Measurements from ENCODE around the gene KATNA1. TPM values are rescaled to one million over a fixed set of nuclear protein-coding genes. Genes with fewer than 3 reads are reported as not detected.
"Not testable (repeated sequence)": the region's sequence is repeated elsewhere in the genome, so short reads cannot be mapped to it uniquely, and the experiment has no call there.

Gene KATNA1
- polyA plus RNA-seq, 1 experiment, result 15.6 TPM

DNA sequence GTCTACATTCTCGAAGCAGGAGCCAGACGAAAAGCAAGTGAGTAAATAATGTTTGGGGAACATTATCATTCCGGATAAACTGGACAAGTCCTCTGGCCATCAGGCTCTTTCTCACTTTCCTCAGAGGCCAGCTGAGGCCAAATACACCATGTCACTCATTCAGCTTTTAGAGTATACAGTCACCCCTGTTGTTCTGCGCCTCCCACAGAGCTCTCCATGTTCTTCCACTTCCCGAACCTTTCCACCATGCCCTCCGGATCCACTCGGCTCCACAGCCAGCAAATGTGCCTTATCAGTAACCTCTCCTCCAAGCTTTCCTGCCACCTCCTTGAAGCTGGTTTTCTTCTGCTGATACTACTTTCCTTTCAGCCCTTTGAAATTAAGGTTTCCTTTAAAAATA lies 37.7 kb upstream of the KATNA1 start:
- POLR2A ChIA-PET, result no interaction called here
- no peak overlapping the region for H3K4me3 ChIP-seq (ENCODE audit: low read depth, low read length)

DNA sequence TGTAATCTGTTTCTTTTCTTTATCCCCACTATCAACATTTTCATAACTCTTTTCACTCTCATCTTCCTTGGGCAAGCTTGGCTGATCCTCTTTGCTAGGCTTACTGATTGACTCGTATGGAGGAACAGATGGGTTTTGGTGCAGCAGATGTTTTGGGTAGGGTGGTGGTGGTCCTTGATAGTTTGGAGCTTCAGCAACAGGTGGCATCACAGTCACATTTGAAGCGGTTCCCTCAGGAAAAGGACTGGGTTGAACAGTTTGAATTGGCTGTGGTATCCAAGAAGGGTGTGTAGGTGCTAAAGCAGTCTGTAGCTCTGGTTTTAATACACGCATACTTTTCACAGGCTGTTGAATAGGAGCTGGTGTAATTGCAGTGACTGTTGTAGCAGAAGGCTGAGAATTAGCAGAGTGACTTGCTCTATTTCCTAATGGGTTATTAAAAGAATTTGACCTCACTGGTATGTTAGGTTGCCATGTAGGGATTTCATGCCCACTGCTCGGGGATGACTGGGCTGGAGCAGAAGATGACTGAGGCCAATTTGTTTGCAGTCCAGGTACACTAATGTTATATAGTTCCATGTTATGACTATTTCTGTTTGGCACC lies 34.8 kb upstream of the KATNA1 start:
- Histone ChIP-seq H3K27me3 (ENCODE audit: control insufficient read depth, insufficient read depth, low read length) (no peaks in the 10 kb centered on the region), H3K36me3 (ENCODE audit: control insufficient read depth, insufficient read depth, low read length) (peaks cover 4% of the 10 kb centered on the region; the same call in 1 of the 2 replicates), H3K4me3 (ENCODE audit: low read depth, low read length) (no peak overlapping the region)
- TF ChIP-seq, protein P1, sequence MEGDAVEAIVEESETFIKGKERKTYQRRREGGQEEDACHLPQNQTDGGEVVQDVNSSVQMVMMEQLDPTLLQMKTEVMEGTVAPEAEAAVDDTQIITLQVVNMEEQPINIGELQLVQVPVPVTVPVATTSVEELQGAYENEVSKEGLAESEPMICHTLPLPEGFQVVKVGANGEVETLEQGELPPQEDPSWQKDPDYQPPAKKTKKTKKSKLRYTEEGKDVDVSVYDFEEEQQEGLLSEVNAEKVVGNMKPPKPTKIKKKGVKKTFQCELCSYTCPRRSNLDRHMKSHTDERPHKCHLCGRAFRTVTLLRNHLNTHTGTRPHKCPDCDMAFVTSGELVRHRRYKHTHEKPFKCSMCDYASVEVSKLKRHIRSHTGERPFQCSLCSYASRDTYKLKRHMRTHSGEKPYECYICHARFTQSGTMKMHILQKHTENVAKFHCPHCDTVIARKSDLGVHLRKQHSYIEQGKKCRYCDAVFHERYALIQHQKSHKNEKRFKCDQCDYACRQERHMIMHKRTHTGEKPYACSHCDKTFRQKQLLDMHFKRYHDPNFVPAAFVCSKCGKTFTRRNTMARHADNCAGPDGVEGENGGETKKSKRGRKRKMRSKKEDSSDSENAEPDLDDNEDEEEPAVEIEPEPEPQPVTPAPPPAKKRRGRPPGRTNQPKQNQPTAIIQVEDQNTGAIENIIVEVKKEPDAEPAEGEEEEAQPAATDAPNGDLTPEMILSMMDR (IDR thresholded peaks at IDR 0.05; ENCODE audit: insufficient read depth, low read depth, low read length), result no peak
- ChIA-PET CTCF (interaction anchor here (0.6 to 1.6 kb wide), 2 partner anchors 11 to 115 kb away, joined by 3 to 4 read pairs; no protein-coding TSS in a partner anchor), POLR2A (no interaction called here)
- no peak for DNase-seq (ENCODE audit: low read depth)

More for the DNA sequence above, 37.7 kb upstream of the KATNA1 start:
- DNase-seq (ENCODE audit: low read depth), result no peak
- H3K36me3 ChIP-seq (ENCODE audit: control insufficient read depth, insufficient read depth, low read length), result peaks cover 4% of the 10 kb centered on the region; the same call in 1 of the 2 replicates
- TF ChIP-seq, protein P1 (IDR thresholded peaks at IDR 0.05; ENCODE audit: insufficient read depth, low read depth, low read length), result no peak
- CTCF ChIA-PET, result interaction anchor here (1.0 kb wide), 1 partner anchor 10 kb away, joined by 3 read pairs; no protein-coding TSS in a partner anchor
- H3K27me3 ChIP-seq (ENCODE audit: control insufficient read depth, insufficient read depth, low read length), result no peaks in the 10 kb centered on the region

DNA sequence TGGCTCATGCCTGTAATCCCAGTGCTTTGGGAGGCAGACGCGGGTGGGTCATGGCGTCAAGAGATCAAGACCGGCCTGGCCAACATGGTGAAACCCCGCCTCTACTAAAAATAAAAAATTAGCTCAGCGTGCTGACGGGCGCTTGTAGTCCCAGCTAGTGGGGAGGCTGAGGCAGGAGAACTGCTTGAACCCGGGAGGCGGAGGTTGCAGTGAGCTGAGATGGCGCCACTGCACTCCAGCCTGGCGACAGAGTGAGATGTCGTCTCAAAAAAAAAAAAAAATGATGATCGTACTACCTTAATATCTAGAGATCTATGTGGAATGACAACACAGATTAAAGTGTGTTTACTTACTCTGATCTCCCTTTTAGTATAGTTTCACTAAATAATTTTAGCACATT lies 33.3 kb upstream of the KATNA1 start:
- POLR2A ChIA-PET; H3K27me3 ChIP-seq (ENCODE audit: control insufficient read depth, insufficient read depth, low read length); H3K4me3 ChIP-seq (ENCODE audit: low read depth, low read length); CTCF ChIA-PET; H3K36me3 ChIP-seq (ENCODE audit: control insufficient read depth, insufficient read depth, low read length); DNase-seq (ENCODE audit: low read depth): not testable (repeated sequence)

DNA sequence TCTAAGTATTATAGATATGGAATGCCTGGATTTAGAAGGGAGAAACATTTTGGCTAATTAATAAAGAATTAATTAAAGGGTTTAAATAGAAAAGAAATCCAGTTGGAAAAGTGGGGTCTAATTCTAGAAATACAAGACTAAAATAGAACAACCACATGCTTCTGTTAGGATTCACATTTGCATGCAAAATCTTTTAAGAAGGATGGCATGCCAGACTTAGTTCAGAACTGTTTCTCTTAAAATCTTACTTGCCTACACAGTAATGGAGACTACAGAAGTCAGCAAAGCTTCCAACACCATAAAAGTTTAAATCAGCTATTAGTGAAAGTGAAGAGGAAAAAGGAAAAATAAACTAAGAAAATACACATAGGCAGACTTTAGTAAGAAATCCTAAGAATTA lies 32.7 kb upstream of the KATNA1 start:
- no peak overlapping the region for H3K4me3 ChIP-seq (ENCODE audit: low read depth, low read length)
- peaks cover 5% of the 10 kb centered on the region for H3K36me3 ChIP-seq (ENCODE audit: control insufficient read depth, insufficient read depth, low read length)
- CTCF ChIA-PET, result no interaction called here
- DNase-seq (ENCODE audit: low read depth), result no peak
- POLR2A ChIA-PET, result no interaction called here
- TF ChIP-seq, protein P1 (IDR thresholded peaks at IDR 0.05; ENCODE audit: insufficient read depth, low read depth, low read length), result no peak
- H3K27me3 ChIP-seq (ENCODE audit: control insufficient read depth, insufficient read depth, low read length), result no peaks in the 10 kb centered on the region

DNA sequence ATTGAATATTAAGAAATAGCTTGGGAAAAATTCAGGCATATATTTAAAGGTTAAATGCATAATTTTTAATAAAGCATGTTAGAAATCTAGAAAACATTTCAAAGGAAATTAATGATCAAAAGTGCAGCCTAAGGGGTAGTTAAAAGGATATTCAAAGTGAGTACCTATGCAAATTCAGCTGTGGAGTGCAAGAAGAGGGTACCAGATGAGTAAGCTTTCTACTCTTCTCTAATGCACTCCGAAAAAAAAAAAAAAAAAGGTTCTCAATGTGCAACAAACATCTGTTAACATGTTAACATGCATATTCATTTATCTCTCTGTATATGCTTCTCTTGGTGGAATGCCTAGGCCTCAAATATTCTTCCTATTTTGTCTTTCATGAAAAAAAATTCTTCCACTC lies 32.0 kb upstream of the KATNA1 start:
- H3K36me3 ChIP-seq (ENCODE audit: control insufficient read depth, insufficient read depth, low read length), result peaks cover 4% of the 10 kb centered on the region
- ChIA-PET CTCF (no interaction called here), POLR2A (no interaction called here)
- H3K27me3 ChIP-seq (ENCODE audit: control insufficient read depth, insufficient read depth, low read length), result no peaks in the 10 kb centered on the region
- DNase-seq (ENCODE audit: low read depth), result no peak
- H3K4me3 ChIP-seq (ENCODE audit: low read depth, low read length), result no peak overlapping the region
- TF ChIP-seq, protein P1 (IDR thresholded peaks at IDR 0.05; ENCODE audit: insufficient read depth, low read depth, low read length), result no peak

DNA sequence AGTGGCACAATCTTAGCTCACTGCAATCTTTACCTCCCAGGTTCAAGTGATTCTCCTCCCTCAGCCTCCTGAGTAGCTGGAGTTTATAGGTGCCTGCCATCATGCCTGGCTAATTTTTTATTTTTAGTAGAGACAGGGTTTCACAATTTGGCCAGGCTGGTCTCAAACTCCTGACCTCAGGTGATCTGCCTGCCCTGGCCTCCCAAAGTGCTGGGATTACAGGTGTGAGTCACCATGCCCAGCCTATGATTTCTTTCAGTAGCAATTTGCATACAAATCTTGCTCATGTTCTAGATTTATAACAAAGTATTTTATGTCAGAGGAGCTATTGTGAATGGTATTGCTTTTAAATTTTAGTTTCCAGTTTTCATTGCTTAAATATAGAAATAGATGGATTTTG lies 23.8 kb upstream of the KATNA1 start:
- H3K27me3 ChIP-seq (ENCODE audit: control insufficient read depth, insufficient read depth, low read length); H3K36me3 ChIP-seq (ENCODE audit: control insufficient read depth, insufficient read depth, low read length); POLR2A ChIA-PET; DNase-seq (ENCODE audit: low read depth); H3K4me3 ChIP-seq (ENCODE audit: low read depth, low read length): not testable (repeated sequence)
- CTCF ChIA-PET, result interaction anchor here (1.1 kb wide), 1 partner anchor 22 kb away, joined by 3 read pairs; no protein-coding TSS in a partner anchor

Measured in BJ (cell line).